Uterus (tissue), 2 donors: Measurements from ENCODE around the gene MAP3K5.

ENCODE experiments used
- POLR2A ChIP-seq, 2 donors: fragments of 450-650 bp; IDR thresholded peaks; one replicate each; pipeline ENCODE4 v1.6.1; 2016; ENCODE audit warnings: antibody characterized with exemption in 2 of 2, mild to moderate bottlenecking in 1 of 2, moderate library complexity in 1 of 2
- TF ChIP-seq, protein P1 (sequence below), 4 experiments: fragments of 200-600 bp in 2 of 4; fragments of 450-650 bp in 2 of 4; sonication (generic) in 2 of 4; IDR thresholded peaks; one replicate each; pipeline ENCODE4 v1.5.1; 2016 to 2019; ENCODE audit warnings: antibody characterized with exemption in 4 of 4, mild to moderate bottlenecking in 2 of 4, moderate library complexity in 1 of 4

DNA sequence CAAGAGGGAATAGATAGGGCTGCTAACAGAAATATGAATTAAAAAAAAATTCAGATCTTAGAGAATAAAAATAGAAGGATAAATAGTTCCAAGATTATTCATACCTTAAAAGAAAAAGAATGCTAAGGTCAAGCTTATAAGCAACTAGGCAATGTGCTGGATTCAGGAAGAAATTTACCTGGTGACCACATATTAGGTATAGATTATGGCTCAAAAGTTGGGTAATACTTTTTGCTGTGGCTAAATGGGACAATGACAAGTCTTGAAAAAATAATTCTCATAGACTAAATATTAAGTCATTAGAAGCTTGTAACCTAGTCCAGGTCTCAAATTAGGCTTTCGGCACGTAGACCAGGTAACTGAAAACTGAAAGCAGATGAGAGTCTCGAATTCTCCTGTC is 17.2 kb downstream of the MAP3K5 start:
- TF ChIP-seq, protein P1, sequence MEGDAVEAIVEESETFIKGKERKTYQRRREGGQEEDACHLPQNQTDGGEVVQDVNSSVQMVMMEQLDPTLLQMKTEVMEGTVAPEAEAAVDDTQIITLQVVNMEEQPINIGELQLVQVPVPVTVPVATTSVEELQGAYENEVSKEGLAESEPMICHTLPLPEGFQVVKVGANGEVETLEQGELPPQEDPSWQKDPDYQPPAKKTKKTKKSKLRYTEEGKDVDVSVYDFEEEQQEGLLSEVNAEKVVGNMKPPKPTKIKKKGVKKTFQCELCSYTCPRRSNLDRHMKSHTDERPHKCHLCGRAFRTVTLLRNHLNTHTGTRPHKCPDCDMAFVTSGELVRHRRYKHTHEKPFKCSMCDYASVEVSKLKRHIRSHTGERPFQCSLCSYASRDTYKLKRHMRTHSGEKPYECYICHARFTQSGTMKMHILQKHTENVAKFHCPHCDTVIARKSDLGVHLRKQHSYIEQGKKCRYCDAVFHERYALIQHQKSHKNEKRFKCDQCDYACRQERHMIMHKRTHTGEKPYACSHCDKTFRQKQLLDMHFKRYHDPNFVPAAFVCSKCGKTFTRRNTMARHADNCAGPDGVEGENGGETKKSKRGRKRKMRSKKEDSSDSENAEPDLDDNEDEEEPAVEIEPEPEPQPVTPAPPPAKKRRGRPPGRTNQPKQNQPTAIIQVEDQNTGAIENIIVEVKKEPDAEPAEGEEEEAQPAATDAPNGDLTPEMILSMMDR (IDR thresholded peaks at IDR 0.05) = no peak
- TF ChIP-seq POLR2A (IDR thresholded peaks at IDR 0.05) = no peak
